WERI-Rb-1 (cell line): Measurements from ENCODE around the gene KCNMA1.

Experiments used
- DNase-seq: peaks from one replicate; pipeline ENCODE4 v3.0.0-alpha.2; 2020
- H3K27ac ChIP-seq: fragments of 250-450 bp; sonication (Bioruptor Pico); 2 replicates; pipeline ENCODE4 v1.5.1; 2020; ENCODE audit warnings: mild to moderate bottlenecking, moderate library complexity
- H3K27me3 ChIP-seq: fragments of 250-450 bp; sonication (Bioruptor Pico); 2 replicates; pipeline ENCODE4 v1.5.1; 2021; ENCODE audit warnings: mild to moderate bottlenecking, low read depth, moderate library complexity; ENCODE audit not compliant: insufficient read depth, severe bottlenecking
- H3K36me3 ChIP-seq: fragments of 250-450 bp; sonication (Bioruptor Pico); 2 replicates; pipeline ENCODE4 v1.5.1; 2020; ENCODE audit warnings: mild to moderate bottlenecking, moderate library complexity
- H3K4me3 ChIP-seq: 2 replicates; pipeline ENCODE4 v1.5.1; 2011; ENCODE audit warnings: low read depth, mild to moderate bottlenecking, control low read depth, low read length
- H3K9me3 ChIP-seq: fragments of 250-450 bp; sonication (Bioruptor Pico); 2 replicates; pipeline ENCODE4 v1.5.1; 2021; ENCODE audit warnings: mild to moderate bottlenecking, moderate library complexity; ENCODE audit not compliant: severe bottlenecking
- TF ChIP-seq, protein P1 (sequence below): IDR thresholded peaks from 2 replicates; pipeline ENCODE4 v1.5.1; 2011; ENCODE audit warnings: low read depth, mild to moderate bottlenecking, control low read depth, inconsistent platforms, low read length

Gene KCNMA1

DNA sequence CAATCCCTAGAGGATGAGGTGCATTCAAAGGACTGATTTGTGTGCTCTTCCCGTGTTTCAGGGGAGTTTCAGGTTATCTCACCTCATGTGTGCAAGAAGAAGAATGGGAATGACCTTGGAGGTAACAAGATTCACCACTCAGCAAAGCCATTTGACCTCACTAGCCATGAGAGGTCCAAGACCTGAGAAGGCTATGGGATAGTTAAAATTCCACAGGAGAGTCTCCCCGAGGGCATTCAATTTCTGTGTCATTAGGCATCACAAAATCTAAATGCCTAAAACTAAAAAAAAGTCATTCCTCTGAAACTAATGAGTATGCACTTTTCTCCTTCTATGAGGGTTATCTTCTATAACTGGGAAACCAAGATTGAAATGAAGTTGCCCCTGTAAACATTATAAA lies 433.4 kb downstream of the KCNMA1 start:
- DNase-seq = no peak
- Histone ChIP-seq H3K27me3 (no peaks in the 10 kb centered on the region), H3K4me3 (no peak overlapping the region), H3K9me3 (peaks cover 7% of the 10 kb centered on the region), H3K36me3 (no peaks in the 10 kb centered on the region), H3K27ac (no peak overlapping the region)
- TF ChIP-seq, protein P1, sequence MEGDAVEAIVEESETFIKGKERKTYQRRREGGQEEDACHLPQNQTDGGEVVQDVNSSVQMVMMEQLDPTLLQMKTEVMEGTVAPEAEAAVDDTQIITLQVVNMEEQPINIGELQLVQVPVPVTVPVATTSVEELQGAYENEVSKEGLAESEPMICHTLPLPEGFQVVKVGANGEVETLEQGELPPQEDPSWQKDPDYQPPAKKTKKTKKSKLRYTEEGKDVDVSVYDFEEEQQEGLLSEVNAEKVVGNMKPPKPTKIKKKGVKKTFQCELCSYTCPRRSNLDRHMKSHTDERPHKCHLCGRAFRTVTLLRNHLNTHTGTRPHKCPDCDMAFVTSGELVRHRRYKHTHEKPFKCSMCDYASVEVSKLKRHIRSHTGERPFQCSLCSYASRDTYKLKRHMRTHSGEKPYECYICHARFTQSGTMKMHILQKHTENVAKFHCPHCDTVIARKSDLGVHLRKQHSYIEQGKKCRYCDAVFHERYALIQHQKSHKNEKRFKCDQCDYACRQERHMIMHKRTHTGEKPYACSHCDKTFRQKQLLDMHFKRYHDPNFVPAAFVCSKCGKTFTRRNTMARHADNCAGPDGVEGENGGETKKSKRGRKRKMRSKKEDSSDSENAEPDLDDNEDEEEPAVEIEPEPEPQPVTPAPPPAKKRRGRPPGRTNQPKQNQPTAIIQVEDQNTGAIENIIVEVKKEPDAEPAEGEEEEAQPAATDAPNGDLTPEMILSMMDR = no peak

DNA sequence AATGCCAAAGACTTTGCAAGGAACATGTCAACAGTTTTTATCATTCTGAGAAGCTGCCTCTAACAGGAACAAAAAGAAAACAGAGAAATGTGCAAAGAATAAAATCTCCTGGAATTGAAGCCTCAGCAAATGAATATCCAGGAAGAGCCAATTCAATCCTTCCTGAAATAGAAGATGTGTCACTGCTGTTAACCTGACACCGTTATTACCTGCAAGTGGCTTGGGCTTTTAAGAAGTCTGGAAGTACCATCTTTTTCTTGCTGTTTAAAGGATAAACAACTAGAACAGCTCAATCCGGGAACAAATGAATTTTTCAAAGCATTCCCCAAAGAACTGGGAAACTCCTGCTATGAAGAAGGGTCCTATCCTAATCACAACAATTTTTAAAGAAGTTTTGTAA lies 434.8 kb downstream of the KCNMA1 start:
- no peaks in the 10 kb centered on the region for H3K36me3 ChIP-seq
- DNase-seq = no peak
- peaks cover 7% of the 10 kb centered on the region for H3K9me3 ChIP-seq
- TF ChIP-seq, protein P1 = no peak
- H3K27ac ChIP-seq = no peak overlapping the region
- no peak overlapping the region for H3K4me3 ChIP-seq
- H3K27me3 ChIP-seq = no peaks in the 10 kb centered on the region

- Histone ChIP-seq H3K9me3 (peaks cover 7% of the 10 kb centered on the region), H3K27me3 (no peaks in the 10 kb centered on the region), H3K4me3 (no peak overlapping the region), H3K27ac (no peak overlapping the region), H3K36me3 (no peaks in the 10 kb centered on the region)
- TF ChIP-seq, protein P1 = no peak
- DNase-seq = no peak
Measured at GRCh38 chr10:77201135-77202106, 436.2 kb downstream of the KCNMA1 start.

- H3K36me3 ChIP-seq = no peaks in the 10 kb centered on the region
- TF ChIP-seq, protein P1 = no peak
Measured at GRCh38 chr10:77197544-77197943, 440.1 kb downstream of the KCNMA1 start.

GRCh38 chr10:77196614-77197013 lies 441.0 kb downstream of the KCNMA1 start:
- Histone ChIP-seq H3K27ac (no peak overlapping the region), H3K9me3 (no peaks in the 10 kb centered on the region), H3K36me3 (no peaks in the 10 kb centered on the region), H3K4me3 (no peak overlapping the region), H3K27me3 (no peaks in the 10 kb centered on the region)
- TF ChIP-seq, protein P1 = no peak
- no peak for DNase-seq

More at GRCh38 chr10:77197544-77197943, 440.1 kb downstream of the KCNMA1 start:
- Histone ChIP-seq H3K9me3 (no peaks in the 10 kb centered on the region), H3K27ac (no peak overlapping the region), H3K4me3 (no peak overlapping the region), H3K27me3 (no peaks in the 10 kb centered on the region)
- no peak for DNase-seq
